CD14-positive monocyte (primary cell): ENCODE measurements around the gene CAMKK1. TPM values are rescaled to one million over a fixed set of nuclear protein-coding genes. Genes with fewer than 3 reads are reported as not detected.

Source experiments
- DNase-seq, 3 donors: peaks; one replicate each; pipeline ENCODE4 v3.0.0-alpha.2; 2011 to 2022
- H2AFZ ChIP-seq: 2 replicates; pipeline ENCODE4 v1.6.0; 2012; ENCODE audit warnings: mild to moderate bottlenecking, low read depth, low read length, inconsistent platforms; ENCODE audit not compliant: insufficient read depth, poor library complexity, severe bottlenecking
- H3K27ac ChIP-seq, 2 donors: 1 replicate in 1 of 2; 2 replicates in 1 of 2; pipeline ENCODE4 v1.5.1; 2012 to 2013; ENCODE audit warnings: low read length in 2 of 2, control low read depth in 1 of 2, inconsistent platforms in 1 of 2, low read depth in 1 of 2, mild to moderate bottlenecking in 1 of 2
- H3K27me3 ChIP-seq, 2 donors: one replicate each; pipeline versions ENCODE4 v1.6.0 to v1.6.1; 2011 to 2013; ENCODE audit warnings: low read length in 2 of 2; ENCODE audit not compliant: control insufficient read depth in 2 of 2, insufficient read depth in 2 of 2
- H3K36me3 ChIP-seq, 2 donors: replicated peaks in 1 of 2; 1 replicate in 1 of 2; 2 replicates in 1 of 2; pipeline versions ENCODE4 v1.5.1 to v1.6.1; 2012 to 2013; ENCODE audit warnings: low read length in 2 of 2, control low read depth in 1 of 2, inconsistent platforms in 1 of 2, mild to moderate bottlenecking in 1 of 2; ENCODE audit not compliant: insufficient read depth in 2 of 2, control insufficient read depth in 1 of 2
- H3K4me1 ChIP-seq, 2 donors: 1 replicate in 1 of 2; 2 replicates in 1 of 2; pipeline versions ENCODE4 v1.5.1 to v1.6.1; 2012 to 2013; ENCODE audit warnings: low read length in 2 of 2, control low read depth in 1 of 2, inconsistent platforms in 1 of 2, mild to moderate bottlenecking in 1 of 2, moderate library complexity in 1 of 2; ENCODE audit not compliant: insufficient read depth in 2 of 2, control insufficient read depth in 1 of 2
- H3K4me2 ChIP-seq: replicated peaks from 2 replicates; pipeline ENCODE3; 2012; ENCODE audit warnings: low read length, moderate library complexity, mild to moderate bottlenecking; ENCODE audit not compliant: poor library complexity, severe bottlenecking; ENCODE audit errors: extremely low read depth
- H3K4me3 ChIP-seq, 3 experiments: fragments of 200-600 bp in 1 of 3; sonication (generic) in 1 of 3; replicated peaks in 1 of 3; 1 replicate in 2 of 3; 2 replicates in 1 of 3; pipeline ENCODE4 v1.5.1; 2011 to 2013; ENCODE audit warnings: low read length in 3 of 3, mild to moderate bottlenecking in 3 of 3, control low read depth in 2 of 3, low read depth in 2 of 3, inconsistent platforms in 1 of 3, moderate library complexity in 1 of 3
- H3K79me2 ChIP-seq: 2 replicates; pipeline ENCODE4 v1.6.0; 2012; ENCODE audit warnings: mild to moderate bottlenecking, control low read depth, inconsistent platforms, low read length, moderate library complexity; ENCODE audit not compliant: insufficient read depth
- H3K9ac ChIP-seq: 2 replicates; pipeline ENCODE4 v1.6.0; 2017; ENCODE audit warnings: low read length, mild to moderate bottlenecking; ENCODE audit not compliant: insufficient read depth, poor library complexity, severe bottlenecking
- H3K9me3 ChIP-seq, 2 donors: replicated peaks in 1 of 2; 1 replicate in 1 of 2; 2 replicates in 1 of 2; pipeline versions ENCODE4 v1.5.1 to v1.6.1; 2012 to 2013; ENCODE audit warnings: low read length in 2 of 2, control low read depth in 1 of 2; ENCODE audit not compliant: control insufficient read depth in 1 of 2, insufficient read depth in 1 of 2
- H4K20me1 ChIP-seq: 2 replicates; pipeline ENCODE4 v1.6.0; 2012; ENCODE audit warnings: mild to moderate bottlenecking, low read length, control low read depth, moderate library complexity; ENCODE audit not compliant: insufficient read depth
- H3K27ac Mint-ChIP-seq, 7 donors: one replicate each; pipeline ENCODE4 v1.8.0; 2020; ENCODE audit warnings: mild to moderate bottlenecking in 7 of 7, mixed read lengths in 7 of 7, moderate library complexity in 6 of 7, inconsistent platforms in 2 of 7
- H3K27me3 Mint-ChIP-seq, 3 donors: one replicate each; pipeline ENCODE4 v1.8.0; 2021 to 2022; ENCODE audit warnings: low read depth in 3 of 3, mild to moderate bottlenecking in 3 of 3, mixed read lengths in 3 of 3, moderate library complexity in 3 of 3, inconsistent platforms in 1 of 3
- H3K36me3 Mint-ChIP-seq, 2 donors: one replicate each; pipeline ENCODE4 v1.8.0; 2020; ENCODE audit warnings: mixed read lengths in 2 of 2, inconsistent platforms in 1 of 2, mild to moderate bottlenecking in 1 of 2
- H3K4me1 Mint-ChIP-seq: one replicate; pipeline ENCODE4 v1.8.0; 2020; ENCODE audit warnings: mild to moderate bottlenecking, mixed read lengths
- H3K4me3 Mint-ChIP-seq, 2 donors: one replicate each; pipeline ENCODE4 v1.8.0; 2020; ENCODE audit warnings: mild to moderate bottlenecking in 2 of 2, mixed read lengths in 2 of 2, moderate library complexity in 1 of 2
- H3K9me3 Mint-ChIP-seq, 7 donors: one replicate each; pipeline ENCODE4 v1.8.0; 2020 to 2022; ENCODE audit warnings: mixed read lengths in 7 of 7, mild to moderate bottlenecking in 6 of 7, moderate library complexity in 6 of 7, inconsistent platforms in 2 of 7
- CTCF ChIP-seq: fragments of 200-600 bp; IDR thresholded peaks from one replicate; pipeline ENCODE4 v1.8.0; 2022; ENCODE audit warnings: antibody characterized with exemption, mild to moderate bottlenecking
- WGBS: methylation state at CpG from one replicate; pipeline ENCODE4 v1.1.5; 2013; ENCODE audit warnings: missing lambda C conversion rate; ENCODE audit not compliant: insufficient coverage; 5-methylcytosine and 5-hydroxymethylcytosine counted together
- intact Hi-C, 2 donors: fragments of 100-400 bp; cut with micrococcal nuclease; formaldehyde crosslinking; loops; one replicate each; pipeline versions ENCODE4 v1.15.0 to v1.15.1; 2023
- polyA plus RNA-seq, 3 donors: library from polyadenylated mRNA; depleted of rRNA in 1 of 3; unstranded in 2 of 3; stranded (reverse) in 1 of 3; fragments of 300-500 nt in 2 of 3; fragments of >200 nt in 1 of 3; fragmentation: Illumina TruSeq in 2 of 3; gene quantifications; 1 replicate in 2 of 3; 2 replicates in 1 of 3; pipeline ENCODE4 v1.2.3, GENCODE V29; 2012 to 2021

Gene CAMKK1
- polyA plus RNA-seq, 3 donors, result 0.74 to 24.1 (median 1.5) TPM

GRCh38 chr17:3889325-3890012, 3.4 kb downstream of the CAMKK1 start:
- Histone ChIP-seq H3K27ac (no peak overlapping the region), H3K36me3 (peaks cover 4 to 12% of the 10 kb centered on the region in 2 donors), H3K4me1 (peaks cover 71 to 91% of the 10 kb centered on the region in 2 donors), H3K79me2 (no peaks in the 10 kb centered on the region), H2AFZ (no peak overlapping the region), H4K20me1 (no peaks in the 10 kb centered on the region), H3K9ac (no peak overlapping the region), H3K4me2 (no peak overlapping the region), H3K4me3 (no peak overlapping the region), H3K9me3 (no peaks in the 10 kb centered on the region), H3K27me3 (no peaks in the 10 kb centered on the region)
- Mint-ChIP-seq H3K4me1 (peaks cover 68% of the 10 kb centered on the region), H3K27ac (peak overlapping the region in 1 of 7 donors; percentile 31), H3K4me3 (no peak overlapping the region), H3K36me3 (peaks cover 20 to 25% of the 10 kb centered on the region in 2 donors), H3K27me3 (peaks cover 9 to 18% (median 11%) of the 10 kb centered on the region in 3 donors), H3K9me3 (peaks cover 0 to 2% (median 0%) of the 10 kb centered on the region in 7 donors)
- intact Hi-C loops, result loop anchor here (5.0 kb wide), 1 partner anchor 42 kb away; the partner anchor contains the start of gene NCBP3 (in 2 of the 2)
- 97% methylated on average over 16 of the region's 17 CpGs for WGBS
- TF ChIP-seq CTCF, result no peak
- no peak for DNase-seq

- no peak for DNase-seq
Measured at GRCh38 chr17:3888343-3889171, 4.3 kb downstream of the CAMKK1 start.

More at GRCh38 chr17:3888343-3889171, 4.3 kb downstream of the CAMKK1 start:
- peaks cover 9 to 17% of the 10 kb centered on the region in 2 donors for H3K36me3 ChIP-seq
- 93% methylated on average over 46 of the region's 50 CpGs for WGBS
- H3K27ac ChIP-seq, result no peak overlapping the region
- peaks cover 62 to 82% of the 10 kb centered on the region in 2 donors for H3K4me1 ChIP-seq
- H3K4me3 ChIP-seq, result no peak overlapping the region
- Mint-ChIP-seq H3K9me3 (peaks cover 0 to 2% (median 0%) of the 10 kb centered on the region in 7 donors), H3K36me3 (peaks cover 29 to 32% of the 10 kb centered on the region in 2 donors), H3K27me3 (peaks cover 9 to 21% (median 10%) of the 10 kb centered on the region in 3 donors), H3K27ac (no peak overlapping the region), H3K4me1 (peaks cover 59% of the 10 kb centered on the region), H3K4me3 (no peak overlapping the region)
- H3K27me3 ChIP-seq, result no peaks in the 10 kb centered on the region
- no peaks in the 10 kb centered on the region for H3K79me2 ChIP-seq
- no peak overlapping the region for H3K4me2 ChIP-seq
- intact Hi-C loops, result no loop called here
- no peaks in the 10 kb centered on the region for H3K9me3 ChIP-seq
- H2AFZ ChIP-seq, result no peak overlapping the region
- H3K9ac ChIP-seq, result no peak overlapping the region
- no peak for TF ChIP-seq CTCF
- no peaks in the 10 kb centered on the region for H4K20me1 ChIP-seq
